HG03521 (cell line): ENCODE measurements around the gene CNTN2.

Experiments used
- ATAC-seq: cut with Tn5 transposase; IDR thresholded peaks from one replicate; pipeline ENCODE4 v1.9.1; 2021; ENCODE audit warnings: mild to moderate bottlenecking, moderate library complexity; ENCODE audit not compliant: unreplicated experiment

CNTN2 gene

DNA sequence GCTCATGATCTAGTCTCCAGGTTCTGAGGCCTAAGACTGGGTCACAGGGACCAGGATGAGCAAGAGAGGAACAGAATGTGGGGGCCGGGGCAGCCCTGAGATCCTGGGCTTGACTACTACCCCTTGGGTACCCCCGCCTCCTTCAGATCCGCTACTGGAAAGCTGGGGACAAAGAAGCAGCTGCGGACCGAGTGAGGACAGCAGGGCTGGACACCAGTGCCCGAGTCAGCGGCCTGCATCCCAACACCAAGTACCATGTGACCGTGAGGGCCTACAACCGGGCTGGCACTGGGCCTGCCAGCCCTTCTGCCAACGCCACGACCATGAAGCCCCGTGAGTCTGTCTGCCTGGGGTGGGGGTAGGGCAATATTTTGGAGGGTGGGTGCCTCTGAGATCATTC is 28.8 kb downstream of the CNTN2 start:
- no peak for ATAC-seq

DNA sequence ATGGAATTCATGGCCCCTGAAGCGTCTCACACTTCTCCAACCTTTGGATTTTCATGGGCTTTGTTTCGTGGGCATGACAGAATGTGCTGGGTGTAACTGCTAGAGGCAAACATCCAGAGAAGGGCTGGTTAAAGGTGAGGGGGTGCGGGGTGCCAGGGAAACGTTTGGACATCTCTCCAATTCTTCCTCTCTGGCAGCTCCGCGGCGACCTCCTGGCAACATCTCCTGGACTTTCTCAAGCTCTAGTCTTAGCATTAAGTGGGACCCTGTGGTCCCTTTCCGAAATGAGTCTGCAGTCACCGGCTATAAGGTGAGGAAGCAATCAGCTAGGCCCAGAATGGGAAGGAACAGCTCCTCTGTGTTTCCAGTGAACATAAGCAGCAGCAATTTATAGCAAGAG is 29.3 kb downstream of the CNTN2 start:
- no peak for ATAC-seq

DNA sequence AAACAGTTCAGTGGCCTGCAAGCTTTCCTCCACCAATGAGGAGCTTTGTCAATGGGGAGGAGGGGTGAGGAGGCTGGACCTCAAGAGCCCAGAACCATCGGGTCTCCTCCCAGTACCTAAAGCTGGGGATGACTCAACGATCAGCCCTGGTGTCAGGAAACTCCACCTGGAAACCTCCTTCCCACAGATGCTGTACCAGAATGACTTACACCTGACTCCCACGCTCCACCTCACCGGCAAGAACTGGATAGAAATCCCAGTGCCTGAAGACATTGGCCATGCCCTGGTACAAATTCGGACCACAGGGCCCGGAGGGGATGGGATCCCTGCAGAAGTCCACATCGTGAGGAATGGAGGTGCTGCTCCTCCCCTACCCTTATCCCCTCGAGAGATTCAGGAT is 29.9 kb downstream of the CNTN2 start:
- ATAC-seq, result no peak

DNA sequence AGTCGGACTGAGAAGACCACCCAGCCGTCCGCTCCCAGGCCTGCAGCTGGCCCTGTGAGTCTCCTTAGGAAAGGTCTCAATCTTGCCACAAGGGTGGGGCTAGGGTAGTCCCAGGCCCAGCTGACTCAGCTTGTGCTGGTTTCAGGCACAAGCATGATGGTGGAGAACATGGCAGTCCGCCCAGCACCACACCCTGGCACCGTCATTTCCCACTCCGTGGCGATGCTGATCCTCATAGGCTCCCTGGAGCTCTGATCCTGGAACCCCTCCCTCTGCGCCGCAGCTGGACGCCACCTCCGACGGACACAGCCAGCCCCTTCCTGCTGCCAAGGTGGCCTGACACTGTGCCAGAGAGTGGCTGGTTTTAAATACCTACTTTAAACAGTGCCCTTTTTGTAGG is 30.5 kb downstream of the CNTN2 start:
- ATAC-seq, result no peak

DNA sequence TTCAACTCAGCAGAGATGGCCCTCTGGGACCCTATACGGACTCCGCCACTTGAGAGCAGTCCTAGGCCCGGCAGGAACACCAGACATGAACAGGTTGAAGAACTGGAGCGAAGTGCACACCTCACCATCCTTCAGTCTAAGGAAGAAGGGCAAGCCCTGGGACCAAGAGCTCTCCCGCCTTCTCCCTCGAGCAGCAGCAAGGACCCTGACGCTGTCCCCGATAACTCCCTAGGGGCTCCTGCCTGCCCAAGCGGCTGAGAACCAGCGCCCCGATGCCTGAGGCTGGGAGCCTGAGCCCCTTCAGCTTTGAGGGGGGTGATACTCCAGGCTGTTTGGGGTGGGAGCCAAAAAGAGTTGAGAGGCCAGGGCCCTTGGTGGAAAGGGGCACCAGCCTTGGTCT is 31.1 kb downstream of the CNTN2 start:
- ATAC-seq, result no peak

DNA sequence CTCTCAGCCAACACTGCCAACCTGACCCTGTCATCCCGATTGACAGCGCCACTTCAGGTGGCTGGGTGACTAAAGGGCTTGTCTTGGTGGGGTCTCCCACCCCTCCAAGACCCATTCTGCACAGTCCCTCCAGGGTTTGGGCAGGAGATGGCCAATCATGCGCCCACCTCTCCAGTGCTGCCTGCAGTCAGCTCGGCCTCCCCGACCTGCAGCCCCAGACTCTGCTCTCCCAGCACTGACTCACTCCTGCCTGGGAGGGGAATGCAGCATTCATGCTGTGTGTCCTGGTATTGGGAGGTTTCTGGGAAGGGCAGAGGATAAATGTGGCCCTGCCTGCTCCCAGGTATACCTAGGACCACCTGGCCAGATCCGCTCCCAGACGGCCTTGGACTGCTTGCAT is 31.5 kb downstream of the CNTN2 start:
- ATAC-seq, result no peak

DNA sequence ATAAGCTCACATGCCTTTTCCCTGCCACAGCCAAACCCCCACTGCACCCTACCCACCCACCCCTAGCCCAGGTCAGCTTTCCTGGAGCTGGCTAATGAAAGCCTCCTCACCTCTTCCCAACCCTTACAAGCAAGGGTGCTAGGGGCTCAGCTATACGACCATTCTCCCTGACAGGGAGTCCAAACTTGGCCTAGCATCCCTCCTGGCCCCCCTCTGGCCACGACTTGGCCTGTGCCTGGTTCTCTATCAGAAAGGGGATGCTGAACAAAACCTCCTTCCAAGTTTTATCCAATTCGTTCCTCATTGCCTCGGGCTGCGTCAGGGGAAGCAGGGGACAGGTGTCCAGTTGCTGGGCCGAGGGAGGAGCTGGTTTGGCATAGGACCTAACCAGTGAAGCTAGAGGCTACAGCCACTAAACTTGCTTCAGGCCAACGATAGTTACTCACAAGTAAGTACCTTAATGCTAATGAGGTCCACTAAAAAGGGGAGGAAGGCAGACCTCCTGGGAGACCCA is 32.7 kb downstream of the CNTN2 start:
- ATAC-seq, result no peak

DNA sequence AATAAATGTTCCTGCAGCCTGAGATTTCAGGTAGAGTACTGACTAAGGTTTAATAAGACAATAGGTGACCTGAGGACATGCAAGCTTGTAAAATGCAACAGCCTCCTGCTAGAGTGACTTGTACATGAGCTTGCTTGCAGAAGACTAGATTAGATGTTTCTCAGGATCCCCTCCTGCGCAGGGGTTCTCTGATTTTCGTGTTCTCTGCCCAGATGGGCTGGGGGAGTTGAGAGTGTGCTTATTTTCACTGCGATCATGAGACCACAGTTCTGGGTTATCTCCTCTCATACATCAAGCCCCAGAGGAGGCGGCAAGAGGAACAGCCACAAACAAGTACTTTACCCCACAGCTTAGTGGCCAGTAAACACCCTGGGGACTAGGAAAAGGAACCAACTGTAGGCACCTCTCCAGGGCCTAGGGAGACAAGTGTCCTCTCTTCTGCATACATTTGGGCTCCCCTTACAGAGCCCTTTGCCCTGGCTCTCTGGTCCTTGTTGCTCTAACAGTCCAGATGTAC is 33.3 kb downstream of the CNTN2 start:
- ATAC-seq, result no peak

DNA sequence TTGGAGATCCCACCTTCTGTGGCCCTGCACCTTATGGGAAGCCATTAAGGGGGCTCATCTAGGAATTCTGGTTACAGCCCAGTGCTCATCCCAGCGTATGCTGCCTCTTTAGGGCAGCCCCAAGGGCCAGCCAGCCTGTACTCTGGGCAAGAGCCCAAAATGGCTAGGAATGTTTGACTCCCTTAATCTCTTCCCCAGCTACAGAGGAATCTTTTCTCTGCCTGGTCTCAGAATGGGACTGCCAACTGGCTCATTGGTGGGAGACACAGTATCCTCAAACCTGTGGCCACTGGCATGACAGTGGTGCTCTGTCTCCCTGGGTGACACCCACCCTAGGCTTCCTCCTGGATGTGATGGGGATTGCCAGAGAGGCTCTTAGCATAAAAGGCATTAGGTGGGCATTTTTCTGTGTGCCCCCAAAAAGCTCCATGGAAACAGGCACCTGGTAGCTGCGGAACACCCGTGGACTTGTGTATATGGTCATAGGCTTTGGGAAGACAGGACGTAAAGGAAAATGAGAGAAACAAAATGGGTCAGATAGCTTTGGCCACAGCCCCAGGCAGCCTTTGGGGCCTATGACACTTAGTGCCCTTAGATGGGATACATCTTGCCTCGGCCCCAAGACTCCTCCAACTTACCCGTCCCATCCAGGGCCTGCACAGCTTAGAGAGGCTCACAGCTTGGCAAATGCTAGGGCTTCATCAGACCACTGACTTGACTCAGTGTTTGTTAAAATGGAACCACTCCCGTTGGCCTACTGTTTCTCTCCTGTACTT is 34.3 kb downstream of the CNTN2 start:
- ATAC-seq, result no peak

DNA sequence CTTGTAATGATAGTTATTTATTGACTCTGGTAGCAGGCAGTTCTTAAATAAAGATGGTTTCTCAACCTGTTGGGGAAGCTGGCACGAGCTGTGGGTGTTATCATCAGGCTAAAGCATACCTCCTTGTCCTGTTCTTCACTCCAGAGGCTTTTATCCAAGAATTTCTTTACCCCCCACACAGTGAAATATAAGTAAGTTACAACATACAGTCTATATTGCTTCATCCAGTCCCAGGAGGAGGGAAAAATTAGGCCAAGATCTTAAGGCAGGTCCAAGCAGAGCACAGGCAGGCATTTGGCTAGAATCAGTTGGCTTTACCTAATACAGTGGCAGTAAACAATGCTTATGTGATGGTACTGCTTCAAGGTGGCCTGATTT is 34.9 kb downstream of the CNTN2 start:
- no peak for ATAC-seq

DNA sequence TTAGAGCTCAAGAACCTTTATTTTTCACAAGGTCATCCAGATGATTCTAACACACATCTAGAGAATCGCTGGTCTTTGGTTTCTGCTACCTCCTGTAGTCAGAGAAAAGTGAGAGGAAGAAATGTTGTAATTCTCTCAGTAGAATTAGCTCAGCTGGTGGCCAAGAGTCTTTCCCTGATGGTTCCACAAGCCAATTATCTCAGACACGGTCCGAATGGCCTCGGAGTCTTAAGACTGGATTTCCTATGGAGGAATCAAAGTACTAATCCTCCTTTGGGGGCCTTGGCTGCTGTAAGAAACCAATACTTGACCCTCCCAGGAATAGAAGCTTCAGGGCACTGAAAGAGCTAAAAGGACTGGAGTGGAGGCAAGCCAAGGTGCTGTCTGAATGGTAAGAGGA is 39.4 kb downstream of the CNTN2 start:
- ATAC-seq, result no peak

DNA sequence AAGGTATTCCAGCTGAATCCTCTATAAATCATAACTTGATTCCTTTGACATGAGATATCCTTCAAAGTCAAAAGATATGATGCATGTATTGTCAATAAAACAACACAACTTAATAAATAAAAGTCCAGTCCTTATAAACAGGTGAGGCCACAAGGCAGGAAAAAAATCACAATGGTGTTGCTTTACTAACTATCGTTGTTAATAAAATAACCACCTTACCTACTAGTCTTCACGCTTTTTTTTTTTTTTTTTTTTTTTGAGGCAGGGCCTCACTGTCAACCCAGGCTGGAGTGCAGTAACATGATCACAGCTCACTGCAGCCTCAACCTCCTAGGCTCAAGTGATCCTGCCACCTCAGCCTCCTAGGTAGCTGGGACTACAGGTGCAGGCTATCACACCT is 41.3 kb downstream of the CNTN2 start, which contains the start of gene TMEM81:
TMEM81 (minus strand) TSS at position 101 of the 400 bp plus-strand sequence. CDS start 140 bp downstream, outside the sequence.
- ATAC-seq, result no peak

DNA sequence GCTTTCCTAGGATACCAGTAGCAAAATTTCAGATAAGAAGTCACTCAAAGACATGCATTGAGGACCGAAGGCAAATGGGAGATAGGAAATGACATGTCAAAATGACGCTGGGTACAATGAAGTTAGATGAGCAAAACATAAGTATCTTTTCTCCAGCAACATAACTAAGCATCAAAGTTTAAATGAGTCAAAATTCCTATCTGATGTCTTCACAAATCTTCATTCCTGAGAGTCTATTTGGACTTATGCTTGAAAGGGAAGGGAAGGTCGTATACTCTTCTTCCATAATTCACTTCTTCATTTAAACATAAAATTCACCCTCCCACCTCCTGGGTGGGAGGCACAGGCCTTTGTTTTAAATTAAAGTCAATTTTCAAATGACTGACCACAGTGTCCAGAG is 45.3 kb downstream of the CNTN2 start:
- ATAC-seq, result no peak

DNA sequence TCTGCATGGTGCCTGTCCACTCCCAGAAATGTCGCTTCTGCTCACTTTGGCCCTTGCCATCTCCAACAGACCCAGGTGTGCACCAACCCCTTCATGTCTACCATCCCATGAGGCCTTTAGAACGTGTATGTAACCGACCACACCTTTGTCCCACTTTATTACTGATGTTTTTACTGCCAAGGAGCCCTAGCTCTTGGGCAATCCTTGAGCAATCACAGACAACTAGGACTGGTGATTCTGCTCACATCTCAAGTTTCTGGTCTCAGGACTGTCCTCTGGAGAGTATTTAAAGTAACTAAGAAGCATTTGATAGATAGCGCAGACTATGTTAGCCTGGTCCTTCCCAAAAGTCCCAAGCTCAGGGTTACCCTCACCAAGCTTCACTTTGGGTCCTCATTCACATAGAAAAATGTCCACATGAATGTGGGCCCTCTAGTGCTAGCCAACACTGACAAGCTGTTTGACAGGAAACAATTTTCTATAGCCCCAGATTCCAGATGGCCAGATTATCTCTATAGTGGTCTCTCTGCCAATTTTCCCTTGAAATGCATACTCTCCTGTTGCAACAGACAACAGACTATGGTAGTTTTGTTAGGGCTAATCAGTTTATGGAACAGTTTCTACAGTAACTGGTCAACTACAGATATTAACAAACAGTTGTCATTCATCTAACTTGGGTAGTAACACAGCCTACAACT is 48.2 kb downstream of the CNTN2 start:
- ATAC-seq, result no peak

DNA sequence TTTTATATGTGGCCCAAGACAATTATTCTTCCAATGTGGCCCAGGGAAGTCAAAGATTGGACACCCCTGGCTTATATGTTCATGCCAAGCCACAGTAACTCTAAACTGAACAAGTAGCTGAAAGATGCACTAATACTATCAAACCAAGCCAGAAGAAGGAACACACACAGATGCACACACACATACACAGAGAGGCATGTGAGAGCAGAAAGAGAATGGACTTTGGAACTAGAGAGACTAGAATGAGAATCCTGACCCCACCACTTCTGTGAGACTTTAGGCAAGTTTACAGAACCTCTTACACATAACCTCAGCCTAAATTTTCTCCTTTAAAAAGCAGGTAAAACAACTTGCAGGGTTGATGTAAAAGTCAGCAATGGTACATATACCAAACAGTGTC is 52.4 kb downstream of the CNTN2 start:
- ATAC-seq, result no peak

DNA sequence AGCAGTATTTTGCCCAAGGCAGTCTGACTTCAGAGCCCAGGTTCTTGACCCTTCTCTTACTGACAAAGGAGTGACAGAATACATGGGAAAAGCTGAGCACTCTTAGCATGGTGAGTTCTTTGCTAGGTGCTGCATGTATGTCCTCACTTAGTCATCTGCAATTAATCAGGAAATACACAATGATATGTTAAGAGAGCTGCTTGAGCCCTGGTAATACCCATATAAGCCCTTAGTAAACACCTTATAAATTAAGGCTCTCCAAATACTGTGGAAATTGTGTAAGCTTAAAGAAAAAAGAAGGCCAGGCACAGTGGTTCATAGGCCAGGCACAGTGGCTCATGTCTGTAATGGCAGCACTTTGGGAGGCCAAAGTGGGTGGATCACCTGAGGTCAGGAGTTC is 55.2 kb downstream of the CNTN2 start:
- no peak for ATAC-seq

DNA sequence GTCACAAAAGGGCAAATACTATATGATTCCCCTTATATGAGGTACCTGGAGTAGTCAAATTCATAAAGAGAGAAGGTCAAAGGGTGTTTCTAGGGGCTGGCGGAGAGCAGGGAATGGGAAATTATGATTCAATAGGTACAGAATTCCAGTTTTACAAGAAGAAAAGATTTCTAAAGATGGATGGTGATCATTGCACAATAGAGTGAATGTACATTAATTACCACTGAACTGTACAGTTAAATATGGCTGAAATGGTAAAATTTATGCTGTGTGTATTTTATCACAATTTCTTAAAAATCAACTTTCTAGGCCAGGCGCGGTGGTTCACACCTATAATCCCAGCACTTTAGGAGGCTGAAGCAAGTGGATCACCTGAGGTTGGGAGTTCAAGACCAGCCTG is 59.4 kb downstream of the CNTN2 start:
- ATAC-seq, result no peak

DNA sequence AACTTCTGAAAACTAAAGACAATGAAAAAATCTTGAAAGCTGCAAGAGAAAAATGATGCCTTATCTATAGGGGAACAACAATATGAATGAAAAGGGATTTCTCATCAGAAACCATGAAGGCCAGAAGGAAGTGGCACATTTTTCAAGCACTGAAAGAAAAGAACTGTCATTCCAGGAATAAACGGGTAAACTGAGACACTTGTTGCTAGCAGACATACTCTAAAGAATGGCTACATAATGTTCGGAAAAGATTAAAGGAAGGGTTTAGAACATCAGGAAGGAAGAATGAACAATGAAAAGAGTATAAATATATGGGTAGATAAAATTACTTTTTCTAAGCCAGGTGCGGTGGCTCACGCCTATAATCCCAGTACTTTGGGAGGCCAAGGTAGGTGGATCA is 64.3 kb downstream of the CNTN2 start:
- no peak for ATAC-seq

DNA sequence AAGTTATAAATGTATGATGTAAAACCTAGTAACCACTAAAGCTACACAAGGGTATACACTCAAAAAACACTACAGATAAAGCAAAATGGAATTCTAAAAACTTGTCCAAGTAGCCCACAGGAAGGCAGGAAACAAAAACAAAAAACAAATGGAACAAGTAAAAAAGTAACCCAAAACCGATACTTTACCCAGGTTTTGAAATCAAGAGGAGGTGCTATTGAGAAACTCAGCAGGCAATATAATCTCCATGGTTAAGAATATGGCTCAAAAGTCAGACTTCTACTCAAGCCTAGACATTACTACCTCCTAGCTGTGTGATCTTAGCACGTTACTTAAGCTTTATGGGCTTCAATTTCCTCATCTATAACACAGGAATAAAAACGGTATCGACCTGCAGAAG is 65.5 kb downstream of the CNTN2 start:
- no peak for ATAC-seq

DNA sequence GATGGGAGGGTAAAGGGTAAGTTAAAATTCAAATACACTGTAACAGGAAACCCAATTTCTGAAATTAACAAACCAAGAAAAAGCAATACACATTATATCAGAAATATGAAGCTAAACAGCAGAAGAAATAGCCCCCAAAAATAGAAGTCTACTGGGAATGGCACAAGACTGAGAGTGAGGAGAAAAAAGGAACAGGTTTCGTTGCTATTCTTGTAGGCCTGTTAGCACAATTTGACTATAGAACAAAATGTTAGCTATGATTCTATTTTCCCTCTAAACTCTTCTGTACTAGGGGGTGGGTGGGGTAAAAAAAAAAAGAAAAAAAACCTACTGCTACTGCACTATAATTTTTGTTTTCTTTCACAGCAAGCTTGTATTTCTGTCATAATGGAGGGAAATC is 66.3 kb downstream of the CNTN2 start:
- no peak for ATAC-seq

DNA sequence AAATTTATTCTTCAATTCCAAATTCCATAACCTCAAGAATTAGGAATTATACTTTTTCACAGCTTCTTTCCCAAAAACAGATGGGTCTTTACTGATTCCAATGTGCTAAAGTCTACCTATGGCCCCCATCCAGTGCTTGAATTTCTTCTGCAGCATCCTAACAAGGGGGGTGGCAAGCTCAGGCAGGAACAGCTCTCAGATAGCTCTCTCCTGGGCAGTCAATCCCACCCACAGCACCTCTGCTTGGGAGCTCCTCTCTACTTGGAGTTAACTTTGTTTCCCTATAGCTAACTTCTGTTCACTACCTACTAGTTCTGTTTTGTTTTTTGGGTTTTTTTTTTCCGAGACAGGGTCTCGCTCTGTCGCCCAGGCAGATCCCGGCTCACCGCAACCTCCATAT is 66.7 kb downstream of the CNTN2 start:
- no peak for ATAC-seq

DNA sequence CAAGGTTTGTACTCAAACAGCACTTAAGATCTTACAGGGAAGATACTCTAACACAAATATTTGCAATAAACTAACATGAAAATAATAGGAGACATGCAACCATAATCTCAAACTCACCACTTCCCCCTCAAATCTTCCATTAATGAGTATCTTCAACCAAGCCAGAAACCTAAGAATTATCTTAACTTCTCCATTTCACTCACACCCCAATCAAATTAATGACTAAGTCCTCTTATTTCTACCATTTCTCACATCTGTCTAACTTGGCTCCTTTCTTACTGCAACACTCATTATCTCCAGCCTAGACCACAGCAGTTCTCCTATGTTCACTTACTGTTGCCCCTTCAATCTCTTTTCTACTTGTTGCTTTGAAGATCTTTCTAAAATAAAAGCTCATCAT is 68.3 kb downstream of the CNTN2 start:
- no peak for ATAC-seq
